HuH-7.5 (cell line): ENCODE measurements around the gene SORCS2.

Source experiments
- DNase-seq: peaks from one replicate; pipeline ENCODE4 v3.0.0; 2011; ENCODE audit warnings: low spot score

The SORCS2 gene

GRCh38 chr4:7289589-7289988 is 97.3 kb downstream of the SORCS2 start:
- DNase-seq = no peak

DNA sequence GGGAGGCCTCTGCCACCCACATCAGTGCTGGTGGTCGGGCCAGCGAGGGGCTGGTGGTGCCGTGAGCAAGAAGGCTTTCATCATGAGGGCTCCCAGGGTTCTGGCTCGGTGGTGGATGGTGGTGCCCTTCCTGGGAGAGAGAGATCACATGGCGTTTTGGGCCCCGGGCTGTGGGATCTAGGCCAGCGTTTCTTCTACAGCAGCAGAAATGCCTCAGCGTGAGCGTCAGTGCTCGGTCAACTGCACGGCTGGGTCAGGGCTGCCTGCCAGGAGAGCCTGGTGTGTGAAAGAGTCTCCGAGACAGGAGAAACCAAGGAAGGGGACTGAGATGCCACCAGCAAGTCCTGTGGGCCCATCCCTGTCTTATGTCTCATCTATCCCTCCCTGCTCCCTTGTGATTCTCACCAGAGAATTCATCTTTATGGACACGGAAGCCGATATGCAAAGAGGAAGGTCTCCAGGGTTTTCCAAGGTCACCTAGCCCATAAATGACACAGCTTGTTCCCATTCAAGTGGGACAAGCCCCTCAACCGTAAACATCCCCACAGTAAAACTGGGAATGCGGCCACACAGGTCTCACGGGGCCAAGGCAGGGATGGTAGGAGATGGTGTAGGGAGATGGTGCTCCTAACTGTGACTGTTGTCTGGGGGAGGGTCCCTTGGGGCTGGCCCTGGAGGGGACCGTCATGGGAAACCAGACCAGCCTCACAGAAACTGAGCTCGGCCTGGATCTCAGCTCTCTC is 99.2 kb downstream of the SORCS2 start:
- DNase-seq = no peak

- DNase-seq = no peak
Measured at GRCh38 chr4:7293703-7294102, 101.4 kb downstream of the SORCS2 start.

DNA sequence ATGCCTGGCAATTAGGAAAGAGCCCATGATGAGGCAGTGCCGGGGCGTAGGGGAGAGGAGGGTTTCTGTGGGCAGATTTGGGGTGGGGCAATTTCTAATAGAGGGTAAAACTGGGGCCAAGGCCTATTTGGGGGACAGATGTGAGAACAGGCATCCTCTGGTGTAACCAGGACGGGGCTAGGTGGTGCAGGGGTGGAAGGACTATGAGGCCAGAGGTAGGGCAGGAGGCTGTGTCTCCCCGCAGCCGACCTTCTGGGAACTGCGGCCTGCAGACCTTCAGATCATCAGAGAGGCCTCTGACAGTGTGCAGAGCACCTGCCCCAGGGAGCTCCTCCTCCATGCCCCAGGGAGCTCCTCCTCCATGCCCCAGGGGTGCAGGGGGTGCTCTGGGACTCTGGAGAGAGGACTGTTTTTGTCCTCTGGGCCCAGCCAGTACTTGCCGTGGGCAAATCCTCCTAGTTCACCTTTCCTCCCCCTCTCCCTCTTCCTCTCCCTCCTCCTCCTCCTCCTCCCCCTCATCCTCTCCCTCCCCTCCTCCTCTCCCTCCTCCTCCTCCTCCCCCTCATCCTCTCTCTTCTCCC is 101.9 kb downstream of the SORCS2 start:
- DNase-seq = no peak

- no peak for DNase-seq
Measured at GRCh38 chr4:7295197-7295910, 103.0 kb downstream of the SORCS2 start.

DNA sequence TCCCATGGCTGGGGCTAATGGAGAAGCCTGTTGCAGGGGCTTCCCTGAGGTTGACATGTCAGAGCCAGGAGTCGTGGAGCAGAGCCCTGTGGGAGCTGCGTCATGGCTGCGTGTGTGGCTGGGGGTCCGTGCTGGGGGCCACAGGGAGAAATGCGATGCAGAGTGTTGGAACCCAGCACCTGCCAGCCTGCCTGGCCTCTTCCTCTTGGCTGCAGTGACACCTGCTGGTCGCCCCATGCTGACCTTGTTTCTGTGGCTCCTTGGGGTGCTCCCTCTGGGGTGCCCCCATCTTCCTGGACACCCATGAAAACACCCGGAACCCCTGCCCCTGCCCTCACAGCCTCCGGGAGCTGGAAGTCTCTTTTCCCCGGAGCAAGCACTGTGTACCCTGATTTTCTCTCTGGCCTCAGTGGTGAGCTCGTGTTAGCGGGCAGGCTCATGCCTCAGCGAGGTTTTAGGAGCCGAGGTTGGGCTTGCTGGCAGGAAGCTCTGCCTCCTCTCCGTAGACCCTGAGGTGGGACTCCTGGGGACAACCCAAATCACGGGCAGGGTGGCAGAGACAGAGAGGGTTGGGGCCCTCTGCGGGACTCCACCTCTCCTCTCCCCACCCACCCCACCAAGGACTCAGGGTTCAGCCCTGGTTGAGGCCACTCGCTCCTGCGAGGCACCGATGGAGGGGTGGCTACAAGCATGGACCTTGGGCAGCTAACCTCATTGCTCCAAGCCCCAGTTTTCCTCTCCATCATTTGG is 103.7 kb downstream of the SORCS2 start:
- no peak for DNase-seq

DNA sequence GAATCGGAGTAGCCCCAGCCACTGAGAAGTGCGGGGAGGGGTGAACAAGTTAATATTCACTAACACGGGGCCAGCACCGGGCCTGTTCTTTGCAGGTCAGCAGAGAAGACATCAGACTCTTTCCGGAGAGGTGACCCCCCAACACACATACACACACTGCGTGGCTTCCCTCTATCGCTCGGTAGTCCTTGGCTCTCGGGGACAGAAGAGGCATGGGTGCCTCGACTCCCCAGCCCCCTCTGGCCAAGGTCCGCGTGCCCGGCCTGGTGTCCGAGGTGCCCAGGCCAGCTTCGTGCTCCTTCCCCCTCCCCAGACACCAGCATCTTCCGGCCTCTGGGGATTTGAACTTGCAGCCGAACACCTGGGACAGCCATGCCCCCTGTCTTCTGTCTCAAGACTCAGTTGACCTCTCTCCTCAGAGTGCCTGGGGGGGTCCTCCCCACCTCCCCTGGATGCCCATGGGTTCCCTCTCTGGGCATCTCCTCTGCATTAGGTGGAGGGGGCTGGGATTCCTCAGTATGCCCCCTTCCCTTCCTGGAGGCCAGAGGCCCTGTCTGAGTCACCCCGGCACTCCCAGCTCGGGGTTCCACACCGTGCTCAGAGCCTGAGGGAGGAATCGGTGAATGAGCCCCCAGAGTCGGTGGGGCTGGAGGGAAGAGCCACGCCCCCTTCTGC is 104.5 kb downstream of the SORCS2 start:
- no peak for DNase-seq

- no peak for DNase-seq
Measured at GRCh38 chr4:7297374-7297773, 105.0 kb downstream of the SORCS2 start.

- no peak for DNase-seq
Measured at GRCh38 chr4:7297881-7298280, 105.5 kb downstream of the SORCS2 start.

DNA sequence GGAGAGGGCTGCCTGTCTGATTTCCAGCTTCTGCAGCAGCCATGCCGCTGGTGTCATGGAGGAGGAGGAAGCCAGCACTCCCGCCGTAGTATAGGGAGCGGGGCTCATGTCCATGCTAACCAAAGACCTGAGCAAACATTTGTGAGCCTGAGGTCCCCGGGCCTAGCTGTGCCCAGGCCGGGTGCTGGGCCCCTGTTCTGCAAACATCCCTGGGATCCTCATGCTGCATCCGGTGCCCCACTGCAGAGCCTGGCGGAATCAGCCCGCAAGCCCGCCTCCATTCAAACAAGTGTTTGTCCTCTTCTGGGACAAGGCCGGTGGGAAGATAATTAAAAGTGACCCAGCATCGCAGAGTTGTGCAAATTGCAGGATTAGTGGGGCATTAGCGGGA is 106.3 kb downstream of the SORCS2 start:
- DNase-seq = no peak

GRCh38 chr4:7299010-7299907 is 106.9 kb downstream of the SORCS2 start:
- no peak for DNase-seq

- no peak for DNase-seq
Measured at GRCh38 chr4:7299908-7300710, 107.8 kb downstream of the SORCS2 start.

DNA sequence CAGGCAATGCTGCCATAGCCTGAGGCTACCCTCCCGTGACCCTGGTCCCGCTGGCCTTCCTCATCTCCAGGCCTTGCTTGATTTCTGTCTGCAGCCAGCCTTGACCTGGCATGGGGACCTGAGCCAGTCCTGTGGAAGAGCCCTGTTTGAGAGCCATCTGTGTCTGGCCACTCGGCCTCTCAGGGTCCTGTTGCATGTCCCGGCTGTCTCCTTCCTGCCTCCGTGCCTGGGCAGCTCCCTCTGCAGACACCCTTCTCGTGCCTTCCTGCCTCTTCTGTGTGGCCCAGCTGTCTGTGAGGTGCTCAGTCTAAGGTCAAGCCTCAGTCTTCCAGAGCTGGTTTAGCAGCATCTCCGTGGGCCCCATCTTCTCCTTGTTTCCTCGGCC is 108.4 kb downstream of the SORCS2 start:
- DNase-seq = no peak

GRCh38 chr4:7301126-7301785 is 108.9 kb downstream of the SORCS2 start:
- DNase-seq = no peak

DNA sequence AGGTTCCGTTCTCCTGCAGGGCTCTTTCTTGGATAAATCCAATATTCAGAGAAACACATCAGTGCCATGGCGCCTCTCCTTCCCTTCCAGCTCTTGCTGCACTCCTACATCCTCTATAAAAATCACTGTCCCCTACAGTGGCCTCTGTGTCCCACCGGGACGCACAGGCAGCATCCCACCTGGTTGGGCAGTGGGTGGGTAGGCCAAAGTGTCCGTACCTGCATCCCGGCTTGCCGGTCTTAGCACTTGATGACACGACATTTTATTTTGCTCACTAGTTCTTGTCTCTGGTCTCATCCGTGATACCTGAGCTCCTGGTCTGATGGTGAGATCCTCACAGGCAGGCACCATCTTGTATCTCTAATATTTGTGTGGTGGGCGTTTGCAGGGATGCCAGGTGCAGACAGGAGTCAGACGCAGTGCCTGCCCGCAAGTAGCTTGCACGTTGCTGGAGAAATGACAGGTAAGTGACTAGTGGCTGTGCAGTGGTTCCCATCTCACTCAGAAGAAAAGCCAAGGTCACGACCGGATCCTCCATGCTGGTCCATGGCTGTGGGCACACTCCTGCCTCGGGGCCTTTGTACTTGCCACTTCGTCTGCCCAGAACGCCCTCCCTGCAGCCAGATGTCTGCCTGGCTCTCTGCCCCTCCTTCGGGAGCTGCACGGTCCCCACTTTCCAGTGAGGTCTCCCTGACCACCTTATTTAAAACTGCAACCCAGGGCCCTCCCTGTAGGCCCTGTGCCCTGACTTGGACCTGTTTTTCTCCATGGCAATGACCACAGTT is 109.7 kb downstream of the SORCS2 start:
- DNase-seq = no peak

GRCh38 chr4:7302781-7303404 is 110.6 kb downstream of the SORCS2 start:
- DNase-seq = no peak

- DNase-seq = no peak
Measured at GRCh38 chr4:7303561-7303960, 111.2 kb downstream of the SORCS2 start.

DNA sequence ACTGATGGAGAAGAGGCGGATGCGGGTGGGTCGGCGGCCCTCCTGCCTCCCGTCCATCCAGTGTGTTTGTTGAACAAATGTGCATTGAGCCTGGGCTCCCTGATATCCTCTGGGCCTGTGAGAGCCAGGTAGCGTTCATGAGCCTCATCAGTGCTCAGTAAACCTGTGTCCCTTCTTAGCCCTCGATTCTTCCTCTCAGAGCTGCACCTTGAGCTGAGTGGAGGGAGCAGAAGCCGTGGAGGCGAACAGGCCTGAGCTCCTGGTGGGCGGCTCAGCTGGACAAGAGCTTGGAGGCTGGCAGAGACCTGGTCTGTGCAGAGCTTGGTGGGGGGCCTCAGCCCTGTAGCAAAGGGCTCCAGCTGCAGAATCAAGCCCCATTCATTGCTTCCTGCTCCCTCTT is 112.1 kb downstream of the SORCS2 start:
- DNase-seq = no peak
